ENCODE data around the gene ABLIM2.

Gene ABLIM2

DNA sequence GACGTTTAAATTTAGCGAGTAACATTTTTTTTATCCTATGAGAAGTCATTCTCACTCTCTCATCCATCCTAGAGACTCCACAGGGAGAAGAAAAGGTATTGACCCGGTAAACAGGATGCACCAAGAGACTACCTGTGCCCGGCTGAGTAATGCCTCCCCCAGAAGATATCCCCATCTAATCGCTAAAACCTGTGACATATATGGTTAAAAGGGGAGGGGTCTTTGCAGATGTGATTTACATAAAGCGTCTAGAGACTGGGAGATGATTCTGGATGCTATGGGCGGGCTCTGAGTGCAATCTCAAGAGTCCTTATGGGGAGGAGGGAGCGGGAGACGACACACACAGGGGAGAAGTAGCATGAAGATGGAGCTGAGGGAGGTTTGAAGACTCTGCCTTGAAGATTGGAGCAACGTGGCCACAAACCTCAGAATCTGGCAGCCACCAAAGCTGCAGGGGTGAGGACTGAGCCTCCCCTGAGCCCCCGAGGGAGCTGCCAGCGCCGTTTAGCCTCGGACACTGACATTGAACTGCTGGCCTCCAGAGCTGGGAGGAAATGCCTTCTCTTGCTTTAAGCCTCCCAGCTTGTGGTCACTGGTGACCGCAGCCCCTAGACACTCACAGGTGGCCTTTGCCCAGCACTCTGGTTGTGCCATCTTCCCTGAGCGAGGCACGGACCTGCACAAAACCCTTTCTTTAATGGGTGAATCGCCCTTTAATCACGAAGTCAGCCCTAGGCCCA, 11.2 kb downstream of the ABLIM2 start:
- TF ChIP-seq CTCF (IDR thresholded peaks at IDR 0.05): no peak

- TF ChIP-seq CTCF (IDR thresholded peaks at IDR 0.05): no peak
These were observed 12.5 kb downstream of the ABLIM2 start for GRCh38 chr4:8146157-8146556.

- no peak for TF ChIP-seq CTCF (IDR thresholded peaks at IDR 0.05)
These were observed 14.3 kb downstream of the ABLIM2 start for GRCh38 chr4:8144359-8144758.

GRCh38 chr4:8143392-8144140, 15.0 kb downstream of the ABLIM2 start:
- no peak for TF ChIP-seq CTCF (IDR thresholded peaks at IDR 0.05)

DNA sequence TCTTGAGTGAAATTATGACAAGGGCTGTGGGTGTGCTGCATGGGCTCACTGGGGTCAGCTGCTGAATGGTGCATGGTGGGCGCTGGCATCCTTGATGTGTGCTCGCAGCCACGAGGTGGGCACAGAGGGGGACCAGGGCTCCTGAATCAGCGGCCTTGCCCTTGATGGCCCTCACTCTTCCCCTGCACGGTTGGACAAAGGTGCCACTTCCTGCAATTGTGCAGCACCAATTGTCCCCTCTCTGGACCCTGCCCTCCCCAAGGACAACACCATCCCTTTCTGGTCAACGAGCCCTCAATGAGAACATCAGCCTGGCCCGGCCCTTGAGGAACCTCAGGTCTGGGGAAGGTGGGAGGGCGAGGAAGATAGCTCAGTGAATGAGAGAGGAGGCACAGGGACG, 16.1 kb downstream of the ABLIM2 start:
- TF ChIP-seq CTCF (IDR thresholded peaks at IDR 0.05): no peak

DNA sequence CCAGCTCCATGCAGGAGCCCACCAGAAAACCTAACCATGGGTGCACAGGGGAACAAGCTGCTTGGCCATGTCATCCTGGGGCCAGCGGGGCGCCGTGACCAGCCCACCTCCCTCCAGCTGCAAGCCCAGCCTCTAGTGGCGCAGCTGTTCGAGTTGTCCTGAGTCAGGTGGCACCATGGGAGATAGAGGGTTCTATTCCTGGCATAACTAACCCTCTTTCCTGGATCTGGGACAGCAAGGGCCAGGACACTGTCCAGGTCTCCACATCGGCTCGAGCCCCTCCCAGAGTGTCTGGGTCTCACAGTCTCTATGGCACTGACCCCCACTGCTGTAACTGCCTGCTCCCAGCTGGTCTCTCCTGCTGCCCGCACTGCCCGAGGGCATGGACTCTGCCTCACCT, 16.7 kb downstream of the ABLIM2 start:
- no peak for TF ChIP-seq CTCF (IDR thresholded peaks at IDR 0.05)

DNA sequence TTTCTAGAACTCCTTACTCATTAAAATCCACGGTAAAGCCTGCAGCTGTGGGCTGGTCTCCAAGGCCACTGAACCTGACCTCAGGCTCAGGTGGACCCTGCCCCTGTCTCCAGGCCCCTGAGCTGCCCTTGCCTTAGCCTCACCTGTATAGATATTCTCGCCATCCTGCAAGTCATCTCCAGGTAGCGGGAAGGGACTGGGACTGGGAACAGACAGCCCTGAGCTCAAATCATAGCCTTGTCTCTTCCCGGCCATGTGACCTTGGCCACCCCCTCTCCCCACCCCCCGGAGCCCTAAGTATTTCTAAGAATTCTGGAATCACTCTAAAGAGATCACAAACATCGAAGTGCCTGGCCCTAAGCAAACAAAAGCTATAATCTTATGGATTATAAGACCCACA, 17.7 kb downstream of the ABLIM2 start:
- TF ChIP-seq CTCF (IDR thresholded peaks at IDR 0.05): no peak
